ENCODE data around the gene SH3BP1. TPM values are rescaled to one million over a fixed set of nuclear protein-coding genes. Genes with fewer than 3 reads are reported as not detected.

Gene SH3BP1, protein sequence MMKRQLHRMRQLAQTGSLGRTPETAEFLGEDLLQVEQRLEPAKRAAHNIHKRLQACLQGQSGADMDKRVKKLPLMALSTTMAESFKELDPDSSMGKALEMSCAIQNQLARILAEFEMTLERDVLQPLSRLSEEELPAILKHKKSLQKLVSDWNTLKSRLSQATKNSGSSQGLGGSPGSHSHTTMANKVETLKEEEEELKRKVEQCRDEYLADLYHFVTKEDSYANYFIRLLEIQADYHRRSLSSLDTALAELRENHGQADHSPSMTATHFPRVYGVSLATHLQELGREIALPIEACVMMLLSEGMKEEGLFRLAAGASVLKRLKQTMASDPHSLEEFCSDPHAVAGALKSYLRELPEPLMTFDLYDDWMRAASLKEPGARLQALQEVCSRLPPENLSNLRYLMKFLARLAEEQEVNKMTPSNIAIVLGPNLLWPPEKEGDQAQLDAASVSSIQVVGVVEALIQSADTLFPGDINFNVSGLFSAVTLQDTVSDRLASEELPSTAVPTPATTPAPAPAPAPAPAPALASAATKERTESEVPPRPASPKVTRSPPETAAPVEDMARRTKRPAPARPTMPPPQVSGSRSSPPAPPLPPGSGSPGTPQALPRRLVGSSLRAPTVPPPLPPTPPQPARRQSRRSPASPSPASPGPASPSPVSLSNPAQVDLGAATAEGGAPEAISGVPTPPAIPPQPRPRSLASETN
- total RNA-seq (2012; rRNA removed), result 8.8 and 10.8 TPM in 2 replicates
- 30.0 and 33.3 TPM in 2 replicates for polyA plus RNA-seq (2012; rRNA removed)
- 11.6 and 27.3 TPM in 2 replicates for polyA plus RNA-seq (2012; cell fraction: cytosol; rRNA removed)
- polyA plus RNA-seq (2012; cell fraction: nucleus; rRNA removed; ENCODE audit: low replicate concordance), result 67.7 and 113 TPM in 2 replicates
- percentile 24 among the genes with signal in this experiment for Bru-seq, nascent RNA
- BruChase-seq, experiment 1, labeled RNA remaining after a 6-hour chase, result percentile 55 among the genes with signal in this experiment
- BruChase-seq, experiment 2, labeled RNA remaining after a 2-hour chase, result percentile 44 among the genes with signal in this experiment
- long read RNA-seq, partial matches to known transcripts, result 2 of 9 reads
- long read RNA-seq, other reads (novel, unspliced or antisense), result 6 of 9 reads

DNA sequence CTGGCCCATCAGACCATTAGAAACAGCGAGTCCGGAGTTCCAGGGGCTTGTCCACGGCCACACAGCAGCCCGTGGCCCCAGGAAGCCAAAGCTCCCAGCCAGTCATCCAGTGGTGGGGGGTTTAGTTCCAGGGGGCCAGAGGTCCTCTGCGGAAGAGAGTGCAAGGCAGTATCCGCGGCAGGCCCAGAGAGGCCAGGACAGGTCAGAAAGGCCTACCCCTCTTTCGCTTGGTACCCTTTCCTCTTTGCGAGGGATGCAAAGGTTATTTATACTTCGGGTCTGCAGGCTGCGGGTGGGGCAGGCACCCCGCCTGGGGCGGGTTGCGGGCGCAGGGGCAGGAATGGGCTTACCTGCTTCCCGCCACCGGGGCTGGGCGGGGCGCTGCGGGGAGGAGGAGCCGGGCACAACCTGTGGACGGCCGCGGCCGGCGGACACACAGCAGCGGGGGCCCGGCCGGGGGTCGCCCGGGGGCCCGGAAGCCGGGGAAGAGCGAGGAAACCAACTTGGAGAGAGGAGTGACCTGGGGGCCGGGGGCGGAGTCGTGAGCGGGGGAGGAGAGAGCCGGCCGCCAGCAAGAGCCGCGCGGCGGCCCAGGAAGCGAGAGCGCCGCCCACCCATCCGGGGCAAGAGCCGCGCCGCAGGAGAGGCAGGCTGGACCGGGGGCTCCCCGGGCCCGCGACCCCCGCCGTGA lies at the start of gene SH3BP1:
TSS of gene SH3BP1 (plus strand) at position 600 of the 691 bp plus-strand sequence. CDS start 119 bp downstream, outside the sequence.
- intact Hi-C loops (cut with micrococcal nuclease) (no loop called here), in situ Hi-C loops (cut with MboI; ENCODE audit: low sequenced_read_pairs) (no loop called here), dilution Hi-C loops (cut with HindIII; ENCODE audit: low sequenced_read_pairs, unreplicated experiment) (no loop called here)
- peak within 1 kb of the TSS; percentile 97 for H2AK5ac ChIP-seq (ENCODE audit: low read depth, low read length)
- H3K14ac ChIP-seq (replicated peaks; ENCODE audit: low read depth, low read length), result peak within 1 kb of the TSS; percentile 90
- H3K9ac ChIP-seq (ENCODE audit: low read depth, low read length), result peak within 1 kb of the TSS; percentile 87
- H2BK5ac ChIP-seq (ENCODE audit: low read depth, low read length, poor library complexity, severe bottlenecking), result peak within 1 kb of the TSS; percentile 75
- H3K36me3 ChIP-seq (ENCODE audit: control insufficient read depth, insufficient read depth, low read length), result peaks cover 12% of the 10 kb centered on the region; the same call in 1 of the 2 replicates
- no peaks in the 10 kb centered on the region for H3K9me3 ChIP-seq (ENCODE audit: control insufficient read depth, insufficient read depth, low read length)
- peak within 1 kb of the TSS; percentile 95 for H3K4ac ChIP-seq (ENCODE audit: low read depth, low read length)
- H2BK20ac ChIP-seq (ENCODE audit: low read depth, low read length), result peak within 1 kb of the TSS; percentile 6; the same call in 1 of the 2 replicates
- TF ChIP-seq MAFK (IDR thresholded peaks at IDR 0.05; ENCODE audit: low read depth, low read length) (no peak), RCOR1 (IDR thresholded peaks at IDR 0.05; ENCODE audit: insufficient replicate concordance, low read length) (no peak), MAZ (IDR thresholded peaks at IDR 0.05; ENCODE audit: borderline replicate concordance, low read depth, low read length) (peak; percentile 51; the same call in 1 of the 2 replicates)
- no peak for DNase-seq
- H3K4me3 ChIP-seq (ENCODE audit: insufficient read depth, low read depth, low read length), result peak within 1 kb of the TSS; percentile 95
- POLR2A ChIA-PET (ENCODE audit: unreplicated experiment), result interaction anchor here (0.7 to 1.4 kb wide), 2 partner anchors 38 to 42 kb away, joined by 6 to 15 read pairs; no protein-coding TSS in a partner anchor
- peak within 1 kb of the TSS; percentile 99 for H2AK9ac ChIP-seq (replicated peaks; ENCODE audit: low read depth, low read length, poor library complexity)
- H4K8ac ChIP-seq (ENCODE audit: low read depth in 2 of 2, low read length in 2 of 2), result peak within 1 kb of the TSS; percentile 71 to 91; a peak in 3 of 4 replicates
- peak within 1 kb of the TSS; percentile 66 for H3K27ac ChIP-seq (ENCODE audit: insufficient read depth, low read length)
- no peaks in the 10 kb centered on the region for H3K27me3 ChIP-seq (ENCODE audit: control insufficient read depth, insufficient read depth, low read length)
- H4K5ac ChIP-seq (ENCODE audit: low read depth, low read length), result peak within 1 kb of the TSS; percentile 81
- peak within 1 kb of the TSS; percentile 99 for H3K4me2 ChIP-seq (ENCODE audit: low read depth, low read length)
- H2BK15ac ChIP-seq (ENCODE audit: low read depth, low read length), result peak within 1 kb of the TSS; percentile 4; the same call in 1 of the 3 replicates
- BruUV-seq (replicated peaks), result no TSS peak
- ATAC-seq (ENCODE audit: low read depth), result peak; percentile 61
- peak within 1 kb of the TSS; percentile 92 for H4K91ac ChIP-seq (ENCODE audit: insufficient read depth, low read depth, low read length)
- H3K4me1 ChIP-seq (ENCODE audit: control insufficient read depth, insufficient read depth, low read length), result peaks cover 37% of the 10 kb centered on the region
- WGBS, 2 experiments (ENCODE audit: extremely low coverage in 2 of 2, insufficient read length in 1 of 2), result 5% methylated on average over 27 of the region's 57 CpGs; no CpG with 5 or more reads in 1 of the 2 experiments
- peaks cover 11% of the 10 kb centered on the region for H3K9me1 ChIP-seq (ENCODE audit: insufficient read depth, low read length)
- no peak within 1 kb of the TSS for H3K56ac ChIP-seq (ENCODE audit: extremely low read depth, insufficient read depth, low read length)
- peak within 1 kb of the TSS; percentile 95 for H3K18ac ChIP-seq (ENCODE audit: low read depth, low read length)
- CTCF ChIA-PET, result no interaction called here
- H2AFZ ChIP-seq (replicated peaks; ENCODE audit: low read length, poor library complexity), result peak within 1 kb of the TSS; percentile 81
- H4K20me1 ChIP-seq (ENCODE audit: insufficient read depth, low read length), result peaks cover 9% of the 10 kb centered on the region
- H2BK120ac ChIP-seq (ENCODE audit: low read depth, low read length), result peak within 1 kb of the TSS; percentile 79
- peak within 1 kb of the TSS; percentile 99 for H3K23ac ChIP-seq (ENCODE audit: low read depth, low read length)
- peaks cover 0 to 79% of the 10 kb centered on the region in 2 experiments; a peak in 3 of 4 replicates for H3K79me1 ChIP-seq (ENCODE audit: low read depth in 1 of 2, low read length in 2 of 2)

Data from IMR-90 (cell line).